Stomach (tissue), 9 donors: ENCODE data around the gene KCNIP2. TPM values are rescaled to one million over a fixed set of nuclear protein-coding genes. Genes with fewer than 3 reads are reported as not detected.

Experiments
- DNase-seq, 2 donors: peaks; one replicate each; pipeline versions ENCODE4 v3.0.0 to v3.0.0-alpha.2; 2013 to 2019
- H3K27ac ChIP-seq, 5 donors: fragments of 200-600 bp in 4 of 5; sonication (generic) in 4 of 5; one replicate each; pipeline ENCODE4 v1.5.1; 2013 to 2019; ENCODE audit warnings: mild to moderate bottlenecking in 1 of 5, moderate library complexity in 1 of 5
- H3K27me3 ChIP-seq, 3 donors: fragments of 200-600 bp; sonication (generic); one replicate each; pipeline ENCODE4 v1.5.1; 2017 to 2019; ENCODE audit warnings: mixed run types in 1 of 3
- H3K36me3 ChIP-seq, 4 donors: fragments of 200-600 bp; sonication (generic); 1 replicate in 3 of 4; 2 replicates in 1 of 4; pipeline ENCODE4 v1.5.1; 2016 to 2019
- H3K4me1 ChIP-seq, 4 donors: fragments of 200-600 bp; sonication (generic); one replicate each; pipeline ENCODE4 v1.5.1; 2016 to 2019
- H3K4me3 ChIP-seq, 4 donors: fragments of 200-600 bp; sonication (generic) in 3 of 4; one replicate each; pipeline ENCODE4 v1.5.1; 2016 to 2019; ENCODE audit warnings: mild to moderate bottlenecking in 1 of 4
- H3K9me3 ChIP-seq, 4 donors: fragments of 200-600 bp; sonication (generic); one replicate each; pipeline ENCODE4 v1.5.1; 2016 to 2019
- CTCF ChIP-seq, 7 experiments: fragments of 450-650 bp in 4 of 7; fragments of 200-600 bp in 3 of 7; sonication (generic) in 3 of 7; IDR thresholded peaks; one replicate each; pipeline ENCODE4 v1.5.1; 2016 to 2019; ENCODE audit warnings: antibody characterized with exemption in 7 of 7, control low read depth in 2 of 7, mild to moderate bottlenecking in 1 of 7
- EP300 ChIP-seq: sonication (generic); formaldehyde crosslinking; IDR thresholded peaks from one replicate; pipeline ENCODE4 v1.6.1; 2017; ENCODE audit warnings: antibody characterized with exemption
- POLR2A ChIP-seq, 4 donors: fragments of 450-650 bp; IDR thresholded peaks; one replicate each; pipeline ENCODE4 v1.6.1; 2016; ENCODE audit warnings: antibody characterized with exemption in 4 of 4, control low read depth in 2 of 4, mild to moderate bottlenecking in 1 of 4, moderate library complexity in 1 of 4
- POLR2AphosphoS5 ChIP-seq, 3 donors: sonication (generic); formaldehyde crosslinking; IDR thresholded peaks; one replicate each; pipeline ENCODE4 v1.6.1; 2016; ENCODE audit warnings: antibody characterized with exemption in 3 of 3
- WGBS, 5 donors: extraction: QIAGEN DNeasy Blood & Tissue Kit in 3 of 5; methylation state at CpG; one replicate each; pipeline versions ENCODE4 v1.1.5 to v1.1.7; 2013 to 2018; 5-methylcytosine and 5-hydroxymethylcytosine counted together
- intact Hi-C: fragments of 100-400 bp; cut with DNase I; formaldehyde crosslinking; loops from one replicate; pipeline ENCODE4 v1.15.1; 2023; ENCODE audit warnings: low total_unique reads
- polyA plus RNA-seq, 3 donors: library from polyadenylated mRNA; stranded (reverse); fragments of 200-250 nt; gene quantifications; one replicate each; pipeline ENCODE4 v1.2.3, GENCODE V29; 2013
- total RNA-seq, 5 donors: library from RNA; depleted of rRNA; stranded (reverse); fragments of >200 nt; gene quantifications; one replicate each; pipeline versions ENCODE4 v1.1.0 to v1.2.3, GENCODE V29; 2014 to 2016
- donor health status: healthy with polysubstance abuse.
- donor health status: Bipolar disorder and iron deficiency.
- donor health status: healthy.

KCNIP2 gene
- total and polyA plus RNA-seq, 8 donors: 0.62 to 5.7 (median 1.3) TPM; not detected in 3

DNA sequence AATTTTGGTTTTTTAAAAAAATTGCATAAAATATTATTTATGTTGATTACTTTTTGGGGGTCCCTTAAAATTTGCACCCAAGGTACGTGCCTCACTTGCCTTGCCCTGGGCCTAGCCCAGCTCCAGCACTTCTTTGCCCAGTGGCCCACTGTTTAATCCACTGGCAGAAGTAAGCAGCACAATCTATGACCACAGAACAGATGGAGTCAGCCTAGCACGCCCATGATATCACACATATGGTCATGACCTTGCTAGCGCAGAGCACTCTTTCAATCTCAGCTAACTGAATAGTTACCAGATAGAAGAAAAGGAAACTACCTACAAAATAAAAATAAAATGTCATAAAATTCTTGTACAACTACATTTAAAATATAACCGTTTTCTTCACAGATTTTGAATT lies 31.0 kb downstream of the KCNIP2 start:
- TF ChIP-seq CTCF (IDR thresholded peaks at IDR 0.05) (no peak), POLR2A (IDR thresholded peaks at IDR 0.05) (no peak), EP300 (no peak), POLR2AphosphoS5 (IDR thresholded peaks at IDR 0.05) (no peak)
- Histone ChIP-seq H3K4me3 (no peak overlapping the region), H3K27ac (no peak overlapping the region), H3K4me1 (peaks cover 15 to 68% (median 39%) of the 10 kb centered on the region in 4 donors), H3K36me3 (peaks cover 32 to 56% (median 55%) of the 10 kb centered on the region in 4 donors), H3K9me3 (no peaks in the 10 kb centered on the region), H3K27me3 (no peaks in the 10 kb centered on the region)
- intact Hi-C loops: no loop called here
- no peak for DNase-seq
- WGBS, 5 donors: 59 to 76% (median 63%) methylated on average over 4 of the region's 4 CpGs

GRCh38 chr10:101807158-101807557 lies 36.4 kb downstream of the KCNIP2 start:
- H3K27me3 ChIP-seq: no peaks in the 10 kb centered on the region
- 76 to 89% (median 83%) methylated on average over 1 of the region's 1 CpG for WGBS, 5 donors
- intact Hi-C loops: no loop called here
- no peak overlapping the region for H3K4me3 ChIP-seq
- TF ChIP-seq EP300 (no peak), POLR2AphosphoS5 (IDR thresholded peaks at IDR 0.05) (no peak), POLR2A (IDR thresholded peaks at IDR 0.05) (no peak), CTCF (IDR thresholded peaks at IDR 0.05) (no peak)
- H3K36me3 ChIP-seq: peaks cover 78 to 100% (median 100%) of the 10 kb centered on the region in 4 donors
- H3K4me1 ChIP-seq: peaks cover 0 to 27% (median 6%) of the 10 kb centered on the region in 4 donors
- no peak for DNase-seq
- H3K9me3 ChIP-seq: no peaks in the 10 kb centered on the region
- no peak overlapping the region for H3K27ac ChIP-seq

DNA sequence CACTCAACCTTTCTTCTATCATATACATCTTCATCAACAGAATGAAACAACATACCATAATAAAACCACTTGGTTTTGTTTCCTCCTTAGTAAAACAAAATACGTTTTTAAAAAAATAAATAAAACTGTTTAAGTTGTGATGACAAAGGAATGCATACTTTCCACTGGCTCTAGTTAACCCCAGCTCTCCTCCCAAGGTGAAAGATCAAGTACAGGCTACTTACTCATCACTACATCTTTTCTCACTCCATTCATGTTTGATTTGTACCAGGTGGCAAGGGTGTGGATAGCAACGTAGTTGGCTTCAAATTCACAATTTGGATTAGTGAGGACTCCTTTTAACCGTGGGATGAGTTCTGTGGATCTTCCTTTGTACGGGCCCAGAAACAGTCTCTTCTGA lies 40.1 kb downstream of the KCNIP2 start:
- WGBS, 5 donors: 65 to 76% (median 67%) methylated on average over 4 of the region's 4 CpGs
- peaks cover 0 to 14% (median 0%) of the 10 kb centered on the region in 4 donors for H3K4me1 ChIP-seq
- intact Hi-C loops: no loop called here
- no peak for DNase-seq
- H3K36me3 ChIP-seq: peaks cover 89 to 100% (median 100%) of the 10 kb centered on the region in 4 donors
- H3K27me3 ChIP-seq: no peaks in the 10 kb centered on the region
- H3K4me3 ChIP-seq: no peak overlapping the region
- H3K9me3 ChIP-seq: no peaks in the 10 kb centered on the region
- TF ChIP-seq EP300: no peak
- no peak for TF ChIP-seq CTCF (IDR thresholded peaks at IDR 0.05)
- no peak for TF ChIP-seq POLR2AphosphoS5 (IDR thresholded peaks at IDR 0.05)
- TF ChIP-seq POLR2A (IDR thresholded peaks at IDR 0.05): no peak
- no peak overlapping the region for H3K27ac ChIP-seq

DNA sequence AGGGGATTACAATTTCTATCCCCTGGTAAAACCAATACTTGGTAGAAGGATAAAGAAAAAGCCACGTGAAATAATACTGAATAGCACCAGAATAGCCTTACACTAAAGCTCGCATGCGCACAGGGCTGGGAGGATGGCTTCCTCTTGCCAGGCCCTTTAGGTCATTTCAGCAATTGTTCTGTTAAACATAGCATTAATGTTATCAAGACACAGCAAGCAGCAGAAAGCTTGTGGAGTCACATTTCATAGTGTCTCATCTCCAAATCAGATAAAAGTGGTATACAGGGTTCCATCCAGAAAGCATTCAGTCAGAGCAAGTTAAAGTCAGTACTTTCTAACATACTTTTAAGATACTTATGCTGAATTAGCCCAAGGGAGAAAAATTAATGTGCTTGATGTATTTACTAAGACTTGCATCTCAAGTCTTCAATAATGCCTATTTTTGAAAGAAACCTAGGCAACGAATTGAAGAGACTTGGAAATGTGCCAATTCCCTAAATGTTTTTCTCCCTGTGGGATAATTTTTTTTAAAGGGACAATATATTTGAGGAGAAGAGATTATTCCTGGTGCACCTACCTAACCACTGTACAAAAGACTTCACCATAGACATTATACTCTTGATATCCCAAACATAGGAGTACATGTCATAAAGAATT lies 46.1 kb downstream of the KCNIP2 start:
- H3K4me3 ChIP-seq: no peak overlapping the region
- H3K36me3 ChIP-seq: peaks cover 97 to 100% (median 100%) of the 10 kb centered on the region in 4 donors
- H3K27ac ChIP-seq: no peak overlapping the region
- peaks cover 0 to 28% (median 0%) of the 10 kb centered on the region in 4 donors for H3K4me1 ChIP-seq
- WGBS, 5 donors: 73 to 83% (median 76%) methylated on average over 4 of the region's 4 CpGs
- no peaks in the 10 kb centered on the region for H3K9me3 ChIP-seq
- DNase-seq: no peak
- intact Hi-C loops: no loop called here
- no peaks in the 10 kb centered on the region for H3K27me3 ChIP-seq
- no peak for TF ChIP-seq CTCF (IDR thresholded peaks at IDR 0.05)
- TF ChIP-seq POLR2A (IDR thresholded peaks at IDR 0.05): no peak
- no peak for TF ChIP-seq EP300
- TF ChIP-seq POLR2AphosphoS5 (IDR thresholded peaks at IDR 0.05): no peak
